ENCODE data around the gene CD80.

Gene CD80

GRCh38 chr3:119548341-119548740 lies 11.1 kb downstream of the CD80 start:
- ATAC-seq = no peak
- no peak for TF ChIP-seq ZNF8 (CRISPR knock-in tag; IDR thresholded peaks at IDR 0.05)
- TF ChIP-seq PATZ1 (CRISPR knock-in tag; IDR thresholded peaks at IDR 0.05; ENCODE audit: borderline replicate concordance) = no peak
- TF ChIP-seq ARNTL (CRISPR knock-in tag; IDR thresholded peaks at IDR 0.05; ENCODE audit: borderline replicate concordance, low read depth) = no peak
- TF ChIP-seq POU6F1 (CRISPR knock-in tag; IDR thresholded peaks at IDR 0.05; ENCODE audit: borderline replicate concordance, low read depth) = no peak
- TF ChIP-seq OSR1 (CRISPR knock-in tag; IDR thresholded peaks at IDR 0.05) = no peak
- no peak for TF ChIP-seq ZNF70 (CRISPR knock-in tag; IDR thresholded peaks at IDR 0.05)
- TF ChIP-seq GLIS3 (CRISPR knock-in tag; IDR thresholded peaks at IDR 0.05) = no peak
- no peak for TF ChIP-seq TSHZ2 (CRISPR knock-in tag; IDR thresholded peaks at IDR 0.05)
- no peak for TF ChIP-seq BACH2 (CRISPR knock-in tag; IDR thresholded peaks at IDR 0.05; ENCODE audit: borderline replicate concordance)
- TF ChIP-seq CSDC2 (CRISPR knock-in tag; IDR thresholded peaks at IDR 0.05) = no peak
- no peak for TF ChIP-seq TOX (CRISPR knock-in tag; IDR thresholded peaks at IDR 0.05; ENCODE audit: borderline replicate concordance)
- TF ChIP-seq ISL1 (CRISPR knock-in tag; IDR thresholded peaks at IDR 0.05) = no peak
- TF ChIP-seq RARB (CRISPR knock-in tag; IDR thresholded peaks at IDR 0.05) = no peak

- no peak for TF ChIP-seq OSR1 (CRISPR knock-in tag; IDR thresholded peaks at IDR 0.05)
- no peak for TF ChIP-seq GLIS3 (CRISPR knock-in tag; IDR thresholded peaks at IDR 0.05)
- TF ChIP-seq ZFP3 (CRISPR knock-in tag; IDR thresholded peaks at IDR 0.05) = no peak
- no peak for TF ChIP-seq ISL1 (CRISPR knock-in tag; IDR thresholded peaks at IDR 0.05)
- no peak for TF ChIP-seq ZNF70 (CRISPR knock-in tag; IDR thresholded peaks at IDR 0.05)
- TF ChIP-seq ARNTL (CRISPR knock-in tag; IDR thresholded peaks at IDR 0.05; ENCODE audit: borderline replicate concordance, low read depth) = no peak
- no peak for TF ChIP-seq POU6F1 (CRISPR knock-in tag; IDR thresholded peaks at IDR 0.05; ENCODE audit: borderline replicate concordance, low read depth)
- no peak for TF ChIP-seq ZNF8 (CRISPR knock-in tag; IDR thresholded peaks at IDR 0.05)
- TF ChIP-seq PATZ1 (CRISPR knock-in tag; IDR thresholded peaks at IDR 0.05; ENCODE audit: borderline replicate concordance) = no peak
- TF ChIP-seq CREB5 (CRISPR knock-in tag; IDR thresholded peaks at IDR 0.05; ENCODE audit: low read depth) = no peak
- TF ChIP-seq ZNF565 (CRISPR knock-in tag; conservative IDR thresholded peaks at IDR 0.05; ENCODE audit: low read depth) = no peak
- no peak for TF ChIP-seq ESRRG (CRISPR knock-in tag; IDR thresholded peaks at IDR 0.05)
- TF ChIP-seq TSHZ2 (CRISPR knock-in tag; IDR thresholded peaks at IDR 0.05) = no peak
- no peak for TF ChIP-seq BACH2 (CRISPR knock-in tag; IDR thresholded peaks at IDR 0.05; ENCODE audit: borderline replicate concordance)
- ATAC-seq = no peak
Observed at GRCh38 chr3:119547227-119547626, 12.2 kb downstream of the CD80 start.
